Measurements from ENCODE around the gene FHIP1B.

- TF ChIP-seq YY1 (IDR thresholded peaks at IDR 0.05; ENCODE audit: insufficient read depth, insufficient read length) (no peak), ZNF274 (IDR thresholded peaks at IDR 0.05; ENCODE audit: low read depth, low read length) (no peak), SUZ12 (IDR thresholded peaks at IDR 0.05; ENCODE audit: extremely low read depth, insufficient read depth, insufficient read length) (no peak)
These were observed 451 bp downstream of the FHIP1B start for GRCh38 chr11:6233984-6234386.
